ENCODE data around the gene MLLT3. TPM values are rescaled to one million over a fixed set of nuclear protein-coding genes. Genes with fewer than 3 reads are reported as not detected.
A peak's percentile ranks its signal among the peaks of the same experiment; 100 is the strongest.

Gene MLLT3
- total and polyA plus RNA-seq, 2 experiments from 2014 or later, result 7.1 to 11.9 TPM

DNA sequence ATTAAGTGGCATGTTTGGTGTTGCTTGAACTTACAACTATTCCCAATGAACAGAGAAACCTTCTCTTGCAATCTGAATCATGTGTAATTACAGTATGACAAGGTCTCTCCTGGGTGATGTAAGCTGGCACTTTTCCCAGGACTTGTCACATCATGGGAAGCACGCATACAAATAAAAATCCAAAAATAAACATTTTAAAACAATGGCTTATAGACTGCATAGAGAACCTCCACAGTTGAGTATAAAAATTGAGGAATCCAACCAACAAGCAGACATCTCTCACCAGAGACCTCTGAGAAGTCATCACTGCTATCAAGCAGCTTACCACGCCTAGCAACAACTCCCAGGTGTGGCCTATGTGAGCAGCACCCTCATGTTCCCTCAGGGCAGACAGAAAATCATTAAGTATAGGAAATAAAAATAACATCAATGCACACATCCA is 3.9 kb downstream of the MLLT3 start:
- Histone ChIP-seq H3K4me3 (no peak overlapping the region), H3K27ac (no peak overlapping the region), H3K36me3 (ENCODE audit: low read depth) (no peaks in the 10 kb centered on the region), H4K20me1 (ENCODE audit: insufficient read depth) (no peaks in the 10 kb centered on the region), H3K9me3 (ENCODE audit: low read depth) (no peaks in the 10 kb centered on the region), H3K9ac (no peak overlapping the region), H3K79me2 (ENCODE audit: insufficient read depth) (peaks cover 48% of the 10 kb centered on the region), H3K4me2 (ENCODE audit: unreplicated experiment) (peak overlapping the region; percentile 12), H2AFZ (no peak overlapping the region), H3K9me2 (ENCODE audit: insufficient read depth) (no peaks in the 10 kb centered on the region), H3K4me1 (ENCODE audit: insufficient read depth) (peaks cover 12% of the 10 kb centered on the region), H3K27me3 (replicated peaks; ENCODE audit: insufficient read depth) (no peaks in the 10 kb centered on the region), H3F3A (ENCODE audit: insufficient read depth) (peaks cover 20% of the 10 kb centered on the region)
- peak; percentile 80 for DNase-seq
- WGBS, 2 experiments (ENCODE audit: low coverage in 1 of 2, low lambda C conversion rate in 2 of 2, missing lambda C conversion rate in 2 of 2), result 58% methylated on average over 2 of the region's 2 CpGs
- in situ Hi-C loops (cut with MboI), result no loop called here
- TF ChIP-seq EZH2 (IDR thresholded peaks at IDR 0.05; ENCODE audit: insufficient read depth, poor library complexity, severe bottlenecking) (no peak), EZH2phosphoT487 (IDR thresholded peaks at IDR 0.05; ENCODE audit: insufficient read depth, low read depth) (no peak)

- in situ Hi-C loops (cut with MboI), result no loop called here
- H3K79me2 ChIP-seq (ENCODE audit: insufficient read depth), result peaks cover 58% of the 10 kb centered on the region
- 95 to 98% methylated on average over 2 of the region's 2 CpGs for WGBS, 2 experiments (ENCODE audit: low coverage in 1 of 2, low lambda C conversion rate in 2 of 2, missing lambda C conversion rate in 2 of 2)
- peaks cover 17% of the 10 kb centered on the region for H3K4me1 ChIP-seq (ENCODE audit: insufficient read depth)
- peaks cover 35% of the 10 kb centered on the region for H3F3A ChIP-seq (ENCODE audit: insufficient read depth)
- no peaks in the 10 kb centered on the region for H3K9me2 ChIP-seq (ENCODE audit: insufficient read depth)
- no peak overlapping the region for H3K9ac ChIP-seq
- DNase-seq, result no peak
- no peak overlapping the region for H3K27ac ChIP-seq
- no peak overlapping the region for H3K4me2 ChIP-seq (ENCODE audit: unreplicated experiment)
- TF ChIP-seq EZH2 (IDR thresholded peaks at IDR 0.05; ENCODE audit: insufficient read depth, poor library complexity, severe bottlenecking) (no peak), EZH2phosphoT487 (IDR thresholded peaks at IDR 0.05; ENCODE audit: insufficient read depth, low read depth) (no peak)
- H4K20me1 ChIP-seq (ENCODE audit: insufficient read depth), result no peaks in the 10 kb centered on the region
- no peaks in the 10 kb centered on the region for H3K36me3 ChIP-seq (ENCODE audit: low read depth)
- no peaks in the 10 kb centered on the region for H3K9me3 ChIP-seq (ENCODE audit: low read depth)
- H2AFZ ChIP-seq, result no peak overlapping the region
- no peak overlapping the region for H3K4me3 ChIP-seq
- no peaks in the 10 kb centered on the region for H3K27me3 ChIP-seq (replicated peaks; ENCODE audit: insufficient read depth)
Measured at GRCh38 chr9:20616808-20617207, 5.5 kb downstream of the MLLT3 start.

GRCh38 chr9:20614602-20615216 is 7.6 kb downstream of the MLLT3 start:
- Histone ChIP-seq H3K9me2 (ENCODE audit: insufficient read depth) (no peaks in the 10 kb centered on the region; the same call in 1 of the 2 replicates), H3K9me3 (ENCODE audit: low read depth) (no peaks in the 10 kb centered on the region), H3K9ac (no peak overlapping the region), H3K4me1 (ENCODE audit: insufficient read depth) (peaks cover 29% of the 10 kb centered on the region), H3K79me2 (ENCODE audit: insufficient read depth) (peaks cover 67% of the 10 kb centered on the region), H3F3A (ENCODE audit: insufficient read depth) (peaks cover 52% of the 10 kb centered on the region), H3K36me3 (ENCODE audit: low read depth) (no peaks in the 10 kb centered on the region), H3K4me2 (ENCODE audit: unreplicated experiment) (no peak overlapping the region), H4K20me1 (ENCODE audit: insufficient read depth) (no peaks in the 10 kb centered on the region), H2AFZ (no peak overlapping the region), H3K4me3 (no peak overlapping the region), H3K27ac (no peak overlapping the region), H3K27me3 (replicated peaks; ENCODE audit: insufficient read depth) (no peaks in the 10 kb centered on the region)
- WGBS, 2 experiments (ENCODE audit: low coverage in 1 of 2, low lambda C conversion rate in 2 of 2, missing lambda C conversion rate in 2 of 2), result 88 to 100% methylated on average over 2 of the region's 2 CpGs
- no peak for DNase-seq
- in situ Hi-C loops (cut with MboI), result no loop called here
- TF ChIP-seq EZH2phosphoT487 (IDR thresholded peaks at IDR 0.05; ENCODE audit: insufficient read depth, low read depth), result no peak
- TF ChIP-seq EZH2 (IDR thresholded peaks at IDR 0.05; ENCODE audit: insufficient read depth, poor library complexity, severe bottlenecking), result no peak

DNA sequence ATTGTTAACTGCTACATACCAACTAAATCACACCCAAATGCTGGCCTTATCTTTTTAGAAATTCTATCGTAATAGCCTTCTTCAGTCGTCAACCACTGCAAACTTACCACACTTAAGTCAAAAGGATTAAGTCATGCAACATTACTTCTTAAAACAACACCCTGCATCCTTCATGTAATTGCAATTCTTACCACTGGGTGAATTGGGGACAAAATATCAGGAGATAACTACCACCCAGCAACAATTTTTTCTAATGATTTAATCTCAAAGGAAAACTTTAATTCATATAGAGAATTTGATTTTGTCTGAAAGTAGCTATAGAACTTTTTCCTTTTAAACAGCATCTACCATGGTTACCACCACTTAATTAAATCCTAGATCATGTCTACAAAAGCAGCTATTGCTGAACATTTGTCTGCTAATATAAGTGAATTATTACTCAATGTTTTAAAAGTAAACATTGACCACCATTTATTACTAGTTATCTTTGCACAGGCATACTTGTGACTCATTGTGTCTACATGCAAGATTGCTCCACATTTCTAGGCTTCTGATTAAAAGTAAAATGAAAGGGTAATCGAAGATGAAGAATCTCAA is 10.5 kb downstream of the MLLT3 start:
- DNase-seq, result peak; percentile 79
- Histone ChIP-seq H3K36me3 (ENCODE audit: low read depth) (no peaks in the 10 kb centered on the region), H3K27ac (peak overlapping the region; percentile 45), H2AFZ (no peak overlapping the region), H3K79me2 (ENCODE audit: insufficient read depth) (peaks cover 66% of the 10 kb centered on the region), H3K9me2 (ENCODE audit: insufficient read depth) (no peaks in the 10 kb centered on the region; the same call in 1 of the 2 replicates), H4K20me1 (ENCODE audit: insufficient read depth) (no peaks in the 10 kb centered on the region), H3K9me3 (ENCODE audit: low read depth) (no peaks in the 10 kb centered on the region), H3K9ac (0 out of 2 replicates have a peak overlapping the region, but pooled peaks have one; percentile 13), H3K27me3 (replicated peaks; ENCODE audit: insufficient read depth) (no peaks in the 10 kb centered on the region), H3K4me1 (ENCODE audit: insufficient read depth) (peaks cover 17% of the 10 kb centered on the region), H3K4me3 (peak overlapping the region; percentile 49), H3F3A (ENCODE audit: insufficient read depth) (peaks cover 40% of the 10 kb centered on the region; the same call in 1 of the 2 replicates), H3K4me2 (ENCODE audit: unreplicated experiment) (peak overlapping the region; percentile 67)
- in situ Hi-C loops (cut with MboI), result no loop called here
- TF ChIP-seq EZH2phosphoT487 (IDR thresholded peaks at IDR 0.05; ENCODE audit: insufficient read depth, low read depth) (no peak), EZH2 (IDR thresholded peaks at IDR 0.05; ENCODE audit: insufficient read depth, poor library complexity, severe bottlenecking) (no peak)
- WGBS, 2 experiments (ENCODE audit: low coverage in 1 of 2, low lambda C conversion rate in 2 of 2, missing lambda C conversion rate in 2 of 2), result 58 to 62% methylated on average over 3 of the region's 3 CpGs

Data from GM23248 (cell line).